Stimulated activated naive CD8-positive, alpha-beta T cell treated with anti-CD3 and anti-CD28 coated beads, Interleukin-15, amount 100 ng/mL, for 72 hours (primary cell): ENCODE results near the gene DOCK10.
A peak's percentile ranks its signal among the peaks of the same experiment; 100 is the strongest.

Source experiments
- ATAC-seq: fragments of 150-1000 bp; cut with Tn5 transposase; 2 replicates; pipeline ENCODE4 v1.10.0; 2021; ENCODE audit warnings: mild to moderate bottlenecking, moderate library complexity
- DNase-seq, 2 donors: peaks; one replicate each; pipeline ENCODE4 v3.0.0; 2021 to 2022
- H3K27ac Mint-ChIP-seq, 2 donors: one replicate each; pipeline ENCODE4 v1.8.0; 2022; ENCODE audit warnings: mild to moderate bottlenecking in 2 of 2, mixed read lengths in 2 of 2, moderate library complexity in 2 of 2
- H3K27me3 Mint-ChIP-seq: one replicate; pipeline ENCODE4 v1.8.0; 2022; ENCODE audit warnings: mixed read lengths
- H3K4me1 Mint-ChIP-seq: one replicate; pipeline ENCODE4 v1.8.0; 2022; ENCODE audit warnings: mild to moderate bottlenecking, mixed read lengths
- H3K4me3 Mint-ChIP-seq, 2 donors: one replicate each; pipeline ENCODE4 v1.8.0; 2022; ENCODE audit warnings: mild to moderate bottlenecking in 2 of 2, mixed read lengths in 2 of 2, moderate library complexity in 1 of 2
- H3K9me3 Mint-ChIP-seq, 2 donors: one replicate each; pipeline ENCODE4 v1.8.0; 2022; ENCODE audit warnings: mixed read lengths in 2 of 2

Gene DOCK10

DNA sequence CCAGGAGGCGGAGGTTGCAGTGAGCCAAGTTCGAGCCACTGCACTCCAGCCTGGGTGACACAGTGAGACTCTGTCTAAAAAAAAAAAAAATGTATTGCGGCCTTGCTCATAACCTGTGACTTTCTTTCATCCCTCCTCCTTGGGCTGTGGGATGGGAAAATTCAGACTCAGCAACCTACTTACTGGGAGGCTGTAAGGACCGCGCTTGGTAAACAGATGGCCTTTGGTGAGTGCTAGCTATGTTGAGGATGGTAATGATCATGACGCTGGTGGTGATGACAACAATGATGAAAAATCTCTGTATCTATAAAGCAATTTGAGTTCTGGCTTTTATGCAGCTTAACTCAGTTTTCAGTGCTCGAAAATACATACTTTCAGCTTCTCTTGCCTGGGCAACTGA is 261.4 kb downstream of the DOCK10 start:
- Mint-ChIP-seq H3K4me1 (no peaks in the 10 kb centered on the region), H3K27me3 (no peaks in the 10 kb centered on the region), H3K9me3 (no peaks in the 10 kb centered on the region), H3K27ac (peak overlapping the region in 1 of 2 donors; percentile 19), H3K4me3 (no peak overlapping the region)
- DNase-seq (no peak), ATAC-seq (no peak)

DNA sequence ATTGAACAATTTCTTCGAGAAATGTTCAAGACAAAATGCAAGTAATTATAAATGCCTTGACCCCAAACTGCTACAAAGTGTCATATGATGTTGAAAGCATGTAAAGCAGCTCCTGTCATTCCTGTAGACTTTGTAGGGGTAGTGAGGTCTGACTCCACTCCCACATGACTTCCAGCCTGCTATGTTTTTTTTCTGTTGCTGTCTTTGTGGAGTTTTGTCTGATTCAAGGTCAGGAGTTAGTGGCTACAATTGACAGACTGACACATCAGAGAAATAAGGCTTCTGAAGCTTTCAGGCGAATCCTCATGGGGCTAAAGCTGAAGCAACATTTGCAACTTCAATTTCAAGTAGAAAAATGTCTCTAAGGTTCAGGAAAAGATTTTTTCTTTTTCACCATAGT is 262.2 kb downstream of the DOCK10 start:
- DNase-seq = no peak
- no peak for ATAC-seq
- H3K27ac Mint-ChIP-seq = no peak overlapping the region
- no peak overlapping the region for H3K4me3 Mint-ChIP-seq
- H3K27me3 Mint-ChIP-seq = no peaks in the 10 kb centered on the region
- no peaks in the 10 kb centered on the region for H3K9me3 Mint-ChIP-seq
- H3K4me1 Mint-ChIP-seq = no peaks in the 10 kb centered on the region

DNA sequence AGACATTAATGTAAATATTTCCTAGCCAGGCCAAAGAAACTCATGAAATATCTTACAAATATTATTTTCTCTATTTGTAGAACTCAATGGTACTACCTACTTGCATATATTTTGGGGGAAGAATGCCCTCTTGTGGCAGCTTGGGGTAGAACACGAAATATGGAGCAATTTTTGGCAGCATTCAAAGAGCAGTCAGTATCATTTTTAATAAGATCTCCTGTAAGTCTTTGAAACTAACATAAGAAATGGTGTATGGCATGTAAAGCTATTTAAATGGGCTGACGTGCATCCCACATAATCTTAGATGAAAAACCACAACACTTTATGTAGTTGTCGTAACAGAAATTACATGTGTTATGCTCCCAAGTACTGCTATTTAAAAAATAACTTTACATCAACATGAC is 263.8 kb downstream of the DOCK10 start:
- DNase-seq = peak; percentile 47 to 58
- Mint-ChIP-seq H3K4me3 (no peak overlapping the region), H3K4me1 (no peaks in the 10 kb centered on the region), H3K27ac (peak overlapping the region; percentile 74 to 82), H3K27me3 (no peaks in the 10 kb centered on the region), H3K9me3 (no peaks in the 10 kb centered on the region)
- ATAC-seq = peak; percentile 70

- H3K27ac Mint-ChIP-seq = peak overlapping the region in 1 of 2 donors; percentile 37
- no peak overlapping the region for H3K4me3 Mint-ChIP-seq
- no peaks in the 10 kb centered on the region for H3K4me1 Mint-ChIP-seq
- no peak for ATAC-seq
- no peaks in the 10 kb centered on the region for H3K9me3 Mint-ChIP-seq
- no peaks in the 10 kb centered on the region for H3K27me3 Mint-ChIP-seq
- no peak for DNase-seq
Measured at GRCh38 chr2:224777559-224777930, 264.7 kb downstream of the DOCK10 start.

DNA sequence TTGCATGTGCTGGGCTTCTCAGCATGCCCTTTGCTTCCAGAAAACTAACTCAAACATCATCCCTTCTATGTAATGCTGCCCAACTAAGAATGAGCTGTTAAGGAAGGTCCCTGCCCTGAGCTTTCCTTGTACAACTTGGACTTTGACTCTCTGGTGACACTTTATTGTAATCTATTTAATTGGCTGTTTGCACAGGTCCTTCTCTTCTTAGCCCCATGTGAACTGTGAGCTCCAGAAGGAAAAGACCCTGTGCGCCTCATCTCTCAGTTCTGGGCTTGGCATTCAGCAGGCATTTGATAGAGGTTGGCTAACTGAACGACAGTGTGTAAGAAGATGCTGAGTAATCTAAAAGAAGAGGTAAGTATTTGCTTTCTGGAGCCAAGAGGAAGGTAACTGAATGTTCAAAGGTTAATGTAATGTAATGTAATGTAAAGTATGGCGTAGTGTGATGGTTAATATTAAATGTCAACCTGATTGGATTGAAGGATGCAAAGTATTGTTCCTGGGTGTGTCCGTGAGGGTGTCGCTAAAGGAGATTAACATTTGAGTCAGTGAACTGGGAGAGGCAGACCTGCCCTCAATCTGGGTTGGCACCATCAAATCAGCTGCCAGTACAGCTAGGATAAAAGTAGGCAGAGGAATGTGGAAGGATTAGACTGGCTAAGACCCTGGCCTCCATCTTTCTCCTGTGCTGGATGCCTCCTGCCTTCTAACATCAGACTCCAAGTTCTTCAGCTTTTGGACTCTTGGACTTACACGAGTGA is 265.3 kb downstream of the DOCK10 start:
- no peaks in the 10 kb centered on the region for H3K4me1 Mint-ChIP-seq
- ATAC-seq (no peak), DNase-seq (no peak)
- H3K4me3 Mint-ChIP-seq = no peak overlapping the region
- H3K9me3 Mint-ChIP-seq = no peaks in the 10 kb centered on the region
- H3K27ac Mint-ChIP-seq = peak overlapping the region; percentile 37 to 54
- no peaks in the 10 kb centered on the region for H3K27me3 Mint-ChIP-seq

DNA sequence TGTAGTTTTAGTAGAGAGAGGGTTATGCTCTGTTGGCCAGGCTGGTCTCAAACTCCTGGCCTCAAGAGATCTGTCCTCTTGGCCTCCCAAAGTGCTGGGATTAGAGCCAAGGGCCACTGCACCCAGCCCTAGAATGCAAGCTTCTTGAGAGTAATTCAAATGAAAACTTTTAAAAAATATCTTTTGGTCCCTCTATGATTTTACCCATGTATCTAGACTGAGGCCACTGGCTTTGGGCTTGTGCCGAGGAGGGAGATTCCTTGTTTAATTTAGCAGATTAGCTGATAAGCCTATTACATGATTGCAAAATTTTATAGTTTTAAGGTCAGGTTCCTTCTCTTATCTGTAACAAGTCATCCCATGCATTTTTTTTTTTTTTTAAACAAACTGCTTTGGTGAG is 266.6 kb downstream of the DOCK10 start:
- ATAC-seq = no peak
- Mint-ChIP-seq H3K9me3 (no peaks in the 10 kb centered on the region), H3K27ac (peak overlapping the region in 1 of 2 donors; percentile 27), H3K4me3 (no peak overlapping the region), H3K27me3 (no peaks in the 10 kb centered on the region), H3K4me1 (peaks cover 2% of the 10 kb centered on the region)
- DNase-seq = no peak

DNA sequence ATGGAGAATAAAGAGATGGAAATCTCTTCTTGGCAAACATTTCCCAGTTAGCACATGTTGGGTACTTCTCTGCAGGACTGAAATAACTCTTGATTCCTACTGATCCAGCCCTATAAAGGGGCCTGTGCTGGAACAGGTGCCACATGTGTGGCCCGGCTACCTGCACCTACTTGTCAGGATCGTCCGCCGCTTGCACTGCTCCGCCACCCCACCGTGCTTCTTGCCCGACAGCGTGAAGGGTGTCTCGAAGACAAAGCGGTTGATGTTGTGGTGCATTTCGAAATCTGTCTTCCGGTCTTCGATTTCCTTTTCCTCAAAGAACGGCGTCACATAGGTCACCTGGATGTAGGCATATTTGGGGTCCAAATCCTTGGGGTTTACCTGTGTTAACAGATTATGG is 267.5 kb downstream of the DOCK10 start:
- DNase-seq = no peak
- ATAC-seq = no peak
- H3K27me3 Mint-ChIP-seq = no peaks in the 10 kb centered on the region
- peaks cover 8% of the 10 kb centered on the region for H3K4me1 Mint-ChIP-seq
- H3K27ac Mint-ChIP-seq = peak overlapping the region in 1 of 2 donors; percentile 59
- H3K4me3 Mint-ChIP-seq = no peak overlapping the region
- H3K9me3 Mint-ChIP-seq = no peaks in the 10 kb centered on the region

DNA sequence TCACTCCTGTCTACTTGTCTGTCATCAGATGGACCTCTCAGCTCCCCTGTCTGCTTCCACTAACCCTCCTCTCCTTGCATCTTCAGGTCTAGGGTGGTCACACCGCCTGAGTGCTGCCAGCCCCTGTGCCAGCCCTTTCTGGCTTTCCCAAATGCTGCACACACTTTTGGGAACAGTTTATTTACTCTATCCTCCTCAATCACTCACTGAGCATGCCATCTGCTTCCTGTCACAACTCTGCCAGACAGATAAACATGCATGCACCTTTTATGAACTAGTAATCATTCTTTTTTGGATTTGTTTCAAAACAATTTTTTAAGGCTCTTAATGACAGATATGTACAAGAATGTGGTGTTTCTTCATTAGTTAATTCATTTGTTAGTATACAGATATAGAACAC is 269.8 kb downstream of the DOCK10 start:
- peak overlapping the region; percentile 82 to 96 for H3K27ac Mint-ChIP-seq
- H3K27me3 Mint-ChIP-seq = no peaks in the 10 kb centered on the region
- ATAC-seq (no peak), DNase-seq (no peak)
- no peaks in the 10 kb centered on the region for H3K9me3 Mint-ChIP-seq
- no peak overlapping the region for H3K4me3 Mint-ChIP-seq
- peaks cover 18% of the 10 kb centered on the region for H3K4me1 Mint-ChIP-seq

GRCh38 chr2:224769489-224769888 is 272.8 kb downstream of the DOCK10 start:
- Mint-ChIP-seq H3K27ac (no peak overlapping the region), H3K27me3 (no peaks in the 10 kb centered on the region), H3K4me3 (no peak overlapping the region), H3K4me1 (peaks cover 44% of the 10 kb centered on the region), H3K9me3 (no peaks in the 10 kb centered on the region)
- ATAC-seq (peak; percentile 64), DNase-seq (no peak)

DNA sequence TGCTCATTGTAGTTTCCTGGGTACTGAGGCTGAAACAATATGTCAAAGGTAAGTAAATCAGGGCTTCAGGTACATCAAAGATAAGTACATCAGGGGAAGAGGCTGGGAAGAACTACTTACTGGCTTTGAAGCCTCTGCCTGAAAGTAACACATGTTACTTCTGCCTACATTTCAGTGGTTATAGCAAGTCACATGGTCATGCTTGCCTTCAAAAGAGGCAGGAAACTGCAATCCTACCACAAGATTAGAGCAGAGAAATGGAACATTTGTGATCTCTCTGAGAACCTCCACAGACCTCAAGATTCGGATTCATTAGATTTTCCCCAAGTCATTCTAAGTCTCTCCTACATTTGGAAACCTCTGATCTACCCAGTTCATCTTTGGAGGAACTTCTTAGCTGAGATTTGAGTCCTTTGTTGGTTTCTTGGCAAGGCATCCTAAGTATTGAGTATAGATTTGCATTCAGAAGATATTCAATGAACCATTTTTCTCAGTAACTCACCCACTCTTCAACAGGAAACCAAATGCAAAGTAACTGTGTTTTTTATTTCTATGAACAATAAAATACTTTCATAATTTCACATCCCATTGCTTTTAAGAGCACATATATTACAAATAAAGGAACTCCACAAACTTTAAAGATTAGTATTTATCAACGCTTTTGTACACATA is 277.6 kb downstream of the DOCK10 start:
- H3K4me3 Mint-ChIP-seq = no peak overlapping the region
- peak; percentile 81 for ATAC-seq

GRCh38 chr2:224757934-224758548 is 284.2 kb downstream of the DOCK10 start:
- H3K4me3 Mint-ChIP-seq = no peak overlapping the region

More for the DNA sequence above, 277.6 kb downstream of the DOCK10 start:
- DNase-seq = no peak
- H3K9me3 Mint-ChIP-seq = peaks cover 13 to 15% of the 10 kb centered on the region in 2 donors
- peaks cover 52% of the 10 kb centered on the region for H3K4me1 Mint-ChIP-seq
- H3K27ac Mint-ChIP-seq = peak overlapping the region in 1 of 2 donors; percentile 59
- H3K27me3 Mint-ChIP-seq = no peaks in the 10 kb centered on the region

GRCh38 chr2:224753743-224754540 is 288.3 kb downstream of the DOCK10 start:
- no peak for ATAC-seq
- Mint-ChIP-seq H3K4me1 (no peaks in the 10 kb centered on the region), H3K27me3 (no peaks in the 10 kb centered on the region), H3K27ac (peak overlapping the region in 1 of 2 donors; percentile 82), H3K9me3 (peaks cover 22 to 24% of the 10 kb centered on the region in 2 donors), H3K4me3 (no peak overlapping the region)
- no peak for DNase-seq

More at GRCh38 chr2:224757934-224758548, 284.2 kb downstream of the DOCK10 start:
- peaks cover 3% of the 10 kb centered on the region for H3K4me1 Mint-ChIP-seq
- H3K27me3 Mint-ChIP-seq = no peaks in the 10 kb centered on the region
- DNase-seq (no peak), ATAC-seq (peak; percentile 27)
- peaks cover 42 to 45% of the 10 kb centered on the region in 2 donors for H3K9me3 Mint-ChIP-seq
- peak overlapping the region in 1 of 2 donors; percentile 88 for H3K27ac Mint-ChIP-seq

- H3K4me1 Mint-ChIP-seq = no peaks in the 10 kb centered on the region
- peaks cover 15% of the 10 kb centered on the region for H3K27me3 Mint-ChIP-seq
- peaks cover 4 to 7% of the 10 kb centered on the region in 2 donors for H3K9me3 Mint-ChIP-seq
- ATAC-seq = no peak
- H3K27ac Mint-ChIP-seq = no peak overlapping the region
- no peak overlapping the region for H3K4me3 Mint-ChIP-seq
- no peak for DNase-seq
Measured at GRCh38 chr2:224751996-224752698, 290.1 kb downstream of the DOCK10 start.

- DNase-seq (no peak), ATAC-seq (no peak)
- Mint-ChIP-seq H3K4me1 (no peaks in the 10 kb centered on the region), H3K27ac (no peak overlapping the region), H3K27me3 (peaks cover 15% of the 10 kb centered on the region), H3K4me3 (no peak overlapping the region), H3K9me3 (no peaks in the 10 kb centered on the region)
Measured at GRCh38 chr2:224749136-224749535, 293.1 kb downstream of the DOCK10 start.

DNA sequence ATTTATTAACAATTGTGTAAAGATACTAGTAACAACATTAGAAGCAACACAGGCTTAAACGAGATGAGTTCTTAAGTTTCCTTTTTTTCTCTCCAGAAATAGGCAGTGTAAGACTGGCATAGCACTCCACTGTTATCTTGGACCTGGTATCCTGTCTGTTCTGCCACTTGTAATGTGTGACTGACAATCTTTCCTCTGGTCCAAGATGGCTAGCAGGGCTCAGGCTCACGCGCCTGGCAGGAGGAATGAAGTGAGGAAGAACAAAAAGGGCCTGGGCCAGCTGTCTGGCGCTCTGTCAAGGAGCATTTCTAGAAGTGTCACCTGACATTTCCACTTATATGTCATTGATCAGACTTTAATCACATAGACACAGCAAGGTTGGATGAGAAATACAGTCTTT is 294.5 kb downstream of the DOCK10 start:
- H3K27me3 Mint-ChIP-seq = peaks cover 15% of the 10 kb centered on the region
- no peak overlapping the region for H3K27ac Mint-ChIP-seq
- no peak for ATAC-seq
- no peak overlapping the region for H3K4me3 Mint-ChIP-seq
- DNase-seq = no peak
- no peaks in the 10 kb centered on the region for H3K9me3 Mint-ChIP-seq
- no peaks in the 10 kb centered on the region for H3K4me1 Mint-ChIP-seq
